ENCODE measurements around the gene MYL5. TPM values are rescaled to one million over a fixed set of nuclear protein-coding genes. Genes with fewer than 3 reads are reported as not detected.
"Not testable (repeated sequence)": the region's sequence is repeated elsewhere in the genome, so short reads cannot be mapped to it uniquely, and the experiment has no call there.

The MYL5 gene
- total RNA-seq, 2 experiments from 2014 or later: 14.0 to 16.2 TPM

DNA sequence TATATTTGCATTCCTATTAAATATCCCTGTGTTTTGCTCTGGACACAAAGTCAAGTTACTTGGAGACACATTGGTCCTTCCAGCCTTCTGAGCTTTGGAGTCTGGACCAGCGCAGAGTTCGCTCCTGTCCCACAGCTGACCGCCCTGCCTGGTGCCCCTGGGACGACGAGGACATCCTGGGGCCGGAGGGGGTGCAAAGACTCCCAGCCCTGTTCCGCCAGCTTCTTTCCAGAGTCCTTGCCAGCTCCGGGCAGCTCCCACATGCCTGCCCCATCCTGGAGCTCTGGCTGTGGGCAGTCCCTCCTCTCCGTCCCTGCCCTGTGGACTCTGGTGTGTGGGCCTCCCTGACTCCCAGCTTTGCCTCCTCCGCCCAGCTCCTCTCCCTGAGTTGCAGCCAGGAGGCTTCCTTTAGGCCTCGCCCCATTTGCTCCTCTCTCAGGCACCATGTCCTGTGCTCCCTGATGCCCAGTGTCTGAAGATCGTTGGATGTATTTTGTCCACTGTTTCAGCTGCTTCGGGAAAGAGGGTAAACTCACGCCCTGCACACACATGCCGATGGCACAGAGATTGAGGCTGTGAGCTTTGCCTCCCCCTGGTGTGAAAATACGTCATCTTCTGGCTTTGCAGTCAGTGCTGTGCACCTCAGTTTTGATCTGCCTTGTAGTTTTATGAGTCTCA is 26.4 kb downstream of the MYL5 start:
- no peaks in the 10 kb centered on the region for H3K36me3 Mint-ChIP-seq (ENCODE audit: low read depth)
- ChIA-PET POLR2A (interaction anchor here (1.3 to 3.1 kb wide), 4 partner anchors 13 to 231 kb away, joined by 3 to 22 read pairs (median 4); partner anchors contain the start of genes ATP5ME, GAK, MYL5 and TMEM175), CTCF (no interaction called here)
- no peak overlapping the region for H3K27ac Mint-ChIP-seq
- no peak for DNase-seq
- H3K4me3 Mint-ChIP-seq: no peak overlapping the region
- H3K9me3 Mint-ChIP-seq: no peaks in the 10 kb centered on the region
- no peaks in the 10 kb centered on the region for H3K27me3 Mint-ChIP-seq
- peaks cover 24% of the 10 kb centered on the region for H3K4me1 Mint-ChIP-seq

DNA sequence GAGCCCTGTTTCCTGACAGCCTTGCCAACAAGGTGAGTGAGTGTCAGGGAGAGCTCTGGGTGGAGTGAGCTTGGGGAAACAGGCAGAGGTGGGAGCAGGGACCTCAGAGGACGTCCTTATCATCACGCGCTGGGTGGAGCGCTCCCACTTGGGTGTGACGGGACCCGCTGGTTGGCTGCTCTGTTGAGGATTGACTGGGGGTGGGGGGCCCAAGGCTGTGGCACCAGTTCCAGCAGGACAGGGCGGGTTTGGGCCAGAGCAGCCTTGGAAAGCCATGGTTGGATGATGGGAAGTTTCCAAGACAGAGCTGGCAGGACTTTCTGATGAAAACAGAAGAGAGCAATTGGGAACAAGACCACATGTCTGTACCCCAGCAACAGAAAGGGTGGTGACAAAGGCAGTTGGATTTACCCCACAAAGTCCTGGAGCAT is 28.3 kb downstream of the MYL5 start:
- Mint-ChIP-seq H3K4me3 (no peak overlapping the region), H3K27me3 (no peaks in the 10 kb centered on the region), H3K4me1 (peaks cover 24% of the 10 kb centered on the region), H3K36me3 (ENCODE audit: low read depth) (no peaks in the 10 kb centered on the region), H3K27ac (no peak overlapping the region), H3K9me3 (no peaks in the 10 kb centered on the region)
- ChIA-PET POLR2A (no interaction called here), CTCF (no interaction called here)
- DNase-seq: no peak

DNA sequence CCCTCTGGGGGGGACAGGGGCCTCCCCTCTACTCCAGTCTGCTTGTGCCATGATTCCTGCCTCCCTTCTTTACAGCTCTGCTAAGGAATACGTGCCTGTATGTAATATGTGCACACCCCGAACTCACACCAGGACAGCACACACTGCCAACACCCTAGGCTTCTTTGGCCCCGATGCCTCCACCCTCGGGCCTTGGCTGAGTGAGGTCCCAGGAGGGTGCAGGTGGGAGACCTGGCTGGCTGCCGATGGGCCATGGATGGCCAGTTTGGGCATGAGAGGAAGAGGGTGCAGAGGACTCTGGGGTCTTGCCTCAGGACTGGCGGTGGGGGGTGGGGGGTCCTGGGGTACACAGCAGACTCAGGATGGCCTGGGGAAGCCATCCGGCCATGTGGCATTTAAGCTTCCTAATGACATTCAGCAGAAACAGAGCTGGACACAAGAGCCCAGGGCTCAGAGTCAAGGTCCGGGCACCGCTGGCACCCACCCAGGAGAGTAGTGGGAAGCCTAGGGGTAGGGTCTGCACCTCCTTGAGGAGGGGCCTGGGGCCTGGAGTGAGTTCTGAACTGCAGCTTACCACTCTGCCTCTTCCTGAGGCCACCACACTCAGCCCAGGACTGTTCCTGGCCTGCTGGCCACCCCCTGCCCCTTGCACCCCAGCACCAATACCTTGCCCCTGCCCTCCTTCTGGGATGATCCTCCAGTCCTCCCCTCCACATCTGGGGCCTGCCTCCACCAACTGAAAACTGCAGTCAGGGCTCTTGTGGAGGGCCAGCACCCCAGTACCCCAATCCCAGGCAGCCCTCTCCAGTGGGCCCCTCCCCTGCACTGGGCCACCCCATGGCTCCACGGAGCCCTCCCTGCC is 29.2 kb downstream of the MYL5 start:
- POLR2A ChIA-PET: no interaction called here
- Mint-ChIP-seq H3K9me3 (no peaks in the 10 kb centered on the region), H3K4me1 (peaks cover 23% of the 10 kb centered on the region), H3K27ac (no peak overlapping the region), H3K4me3 (no peak overlapping the region), H3K27me3 (no peaks in the 10 kb centered on the region), H3K36me3 (ENCODE audit: low read depth) (peaks cover under 1% of the 10 kb centered on the region)
- no peak for DNase-seq
- CTCF ChIA-PET: no interaction called here

DNA sequence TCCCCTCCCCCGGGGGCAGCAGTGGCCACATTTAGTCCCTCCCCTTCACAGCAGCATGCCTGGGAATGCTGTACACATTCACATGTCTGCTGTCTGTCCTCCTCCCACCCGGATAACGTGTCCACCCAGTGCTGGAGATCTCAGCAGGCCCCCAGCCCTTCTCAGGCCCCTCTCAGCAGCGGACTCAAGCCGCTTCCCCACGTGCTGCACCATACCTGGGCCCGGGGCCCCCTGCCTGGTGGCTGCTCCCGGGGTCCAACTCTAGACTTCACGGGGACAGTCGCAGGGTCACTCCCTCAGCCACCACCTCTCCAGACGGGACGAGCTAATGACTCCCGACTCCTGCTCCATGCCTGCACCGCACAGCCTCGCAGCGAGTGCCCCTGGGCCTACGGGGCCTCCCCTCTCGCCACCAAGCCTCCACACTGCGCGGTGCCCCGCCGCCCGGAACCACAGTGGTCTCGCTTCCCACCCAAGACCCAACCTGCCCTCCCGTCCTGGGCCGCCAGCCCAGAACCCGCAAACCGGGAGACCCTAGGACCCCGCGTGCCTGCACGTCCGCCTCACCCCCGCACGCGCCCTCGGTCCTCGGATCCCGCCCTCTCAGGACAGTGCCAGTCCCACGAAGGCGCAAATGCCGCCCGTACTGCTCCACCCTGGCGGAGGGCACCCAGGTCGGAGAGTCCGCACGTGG is 30.0 kb downstream of the MYL5 start:
- DNase-seq: no peak
- Mint-ChIP-seq H3K4me3 (no peak overlapping the region), H3K4me1 (peaks cover 23% of the 10 kb centered on the region), H3K27ac (no peak overlapping the region), H3K9me3 (no peaks in the 10 kb centered on the region), H3K36me3 (ENCODE audit: low read depth) (peaks cover 7% of the 10 kb centered on the region), H3K27me3 (no peaks in the 10 kb centered on the region)
- ChIA-PET CTCF (no interaction called here), POLR2A (no interaction called here)

DNA sequence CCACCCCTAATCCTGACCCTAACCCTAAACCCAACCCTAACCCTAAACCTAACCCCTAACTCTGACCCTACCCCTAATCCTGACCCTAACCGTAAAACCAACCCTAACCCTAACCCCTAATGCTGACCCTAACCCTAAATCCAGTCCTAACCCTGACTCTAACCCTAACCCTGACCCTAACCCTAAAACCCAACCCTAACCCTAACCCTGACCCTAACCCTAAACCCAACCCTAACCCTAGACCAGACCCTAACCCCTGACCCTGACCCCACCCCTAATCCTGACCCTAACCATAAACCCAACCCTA is 30.6 kb downstream of the MYL5 start:
- POLR2A ChIA-PET: no interaction called here
- DNase-seq: no peak
- Mint-ChIP-seq H3K9me3 (no peaks in the 10 kb centered on the region), H3K4me3 (peak overlapping the region; percentile 76), H3K4me1 (peaks cover 22% of the 10 kb centered on the region), H3K27me3 (no peaks in the 10 kb centered on the region), H3K36me3 (ENCODE audit: low read depth) (peaks cover 13% of the 10 kb centered on the region), H3K27ac (no peak overlapping the region)
- CTCF ChIA-PET: no interaction called here

DNA sequence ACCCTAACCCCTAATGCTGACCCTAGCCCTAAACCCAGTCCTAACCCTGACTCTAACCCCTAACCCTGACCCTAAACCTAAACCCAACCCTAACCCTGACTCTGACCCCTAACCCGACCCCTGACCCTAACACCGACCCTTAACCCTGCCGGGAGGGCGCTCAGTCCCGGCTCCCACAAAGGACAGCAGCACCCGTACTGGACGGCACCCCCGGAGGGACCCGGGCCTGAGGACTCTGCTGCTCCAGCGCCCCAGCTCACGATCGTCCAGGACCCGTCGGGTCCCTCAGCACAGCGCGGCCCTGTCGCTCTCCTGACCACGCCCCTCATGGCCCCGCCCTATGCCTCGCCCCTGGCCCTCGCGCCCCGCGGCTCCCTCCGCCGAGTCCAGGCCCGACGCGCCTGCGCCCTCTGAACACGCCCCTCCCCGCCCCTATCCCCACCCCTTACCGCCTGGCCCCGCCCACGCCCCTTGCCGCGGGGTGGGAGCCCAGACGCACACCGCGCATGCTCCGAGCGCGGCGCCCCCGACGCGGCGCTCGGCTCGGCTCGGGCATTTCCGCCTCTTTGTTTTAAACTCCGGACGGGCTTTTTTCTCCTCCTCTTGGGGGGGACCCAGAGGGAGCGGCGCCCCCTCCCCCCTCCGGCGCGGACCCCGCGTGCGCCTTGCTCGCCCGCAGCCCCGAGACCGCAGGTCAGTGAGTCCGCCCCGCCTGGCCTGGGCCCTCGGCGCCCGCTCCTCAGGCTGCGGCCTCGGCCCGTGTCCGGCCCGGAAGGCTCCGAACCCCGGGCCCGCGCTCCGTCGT is 31.1 kb downstream of the MYL5 start, which contains the start of gene PCGF3:
Gene PCGF3, plus strand, starts transcription at position 555 of the 805 bp plus-strand sequence. CDS start 27,849 bp downstream, outside the sequence.
- Mint-ChIP-seq H3K27ac (peak within 1 kb of the TSS; percentile 74), H3K4me3 (peak within 1 kb of the TSS; percentile 76), H3K4me1 (peaks cover 20% of the 10 kb centered on the region), H3K36me3 (ENCODE audit: low read depth) (peaks cover 19% of the 10 kb centered on the region), H3K9me3 (no peaks in the 10 kb centered on the region), H3K27me3 (no peaks in the 10 kb centered on the region)
- POLR2A ChIA-PET: no interaction called here
- CTCF ChIA-PET: no interaction called here
- peak; percentile 97 for DNase-seq

DNA sequence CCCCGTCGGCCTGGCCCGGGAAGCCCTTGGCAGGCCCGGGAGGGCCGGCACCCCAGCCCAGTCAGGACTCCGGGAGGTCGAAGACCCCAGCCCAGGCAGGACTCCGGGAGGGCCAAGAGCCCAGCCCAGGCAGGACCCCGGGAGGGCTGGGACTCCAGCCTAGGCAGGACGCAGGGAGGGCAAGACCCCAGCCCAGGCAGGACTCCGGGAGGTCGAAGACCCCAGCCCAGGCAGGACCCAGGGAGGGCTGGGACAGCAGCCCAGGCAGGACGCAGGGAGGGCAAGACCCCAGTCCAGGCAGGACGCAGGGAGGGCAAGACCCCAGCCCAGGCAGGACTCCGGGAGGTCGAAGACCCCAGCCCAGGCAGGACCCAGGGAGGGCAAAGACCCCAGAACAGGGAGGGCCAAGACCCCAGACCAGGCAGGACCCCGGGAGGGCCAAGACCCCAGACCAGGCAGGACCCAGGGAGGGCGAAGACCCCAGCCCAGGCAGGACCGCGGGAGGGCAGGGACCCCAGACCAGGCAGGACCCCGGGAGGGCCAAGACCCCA is 31.8 kb downstream of the MYL5 start:
- Mint-ChIP-seq H3K4me1 (peaks cover 19% of the 10 kb centered on the region), H3K4me3 (peak overlapping the region; percentile 27), H3K36me3 (ENCODE audit: low read depth) (peaks cover 23% of the 10 kb centered on the region)
- H3K27ac Mint-ChIP-seq, H3K27me3 Mint-ChIP-seq, DNase-seq, CTCF ChIA-PET, POLR2A ChIA-PET, H3K9me3 Mint-ChIP-seq: not testable (repeated sequence)

DNA sequence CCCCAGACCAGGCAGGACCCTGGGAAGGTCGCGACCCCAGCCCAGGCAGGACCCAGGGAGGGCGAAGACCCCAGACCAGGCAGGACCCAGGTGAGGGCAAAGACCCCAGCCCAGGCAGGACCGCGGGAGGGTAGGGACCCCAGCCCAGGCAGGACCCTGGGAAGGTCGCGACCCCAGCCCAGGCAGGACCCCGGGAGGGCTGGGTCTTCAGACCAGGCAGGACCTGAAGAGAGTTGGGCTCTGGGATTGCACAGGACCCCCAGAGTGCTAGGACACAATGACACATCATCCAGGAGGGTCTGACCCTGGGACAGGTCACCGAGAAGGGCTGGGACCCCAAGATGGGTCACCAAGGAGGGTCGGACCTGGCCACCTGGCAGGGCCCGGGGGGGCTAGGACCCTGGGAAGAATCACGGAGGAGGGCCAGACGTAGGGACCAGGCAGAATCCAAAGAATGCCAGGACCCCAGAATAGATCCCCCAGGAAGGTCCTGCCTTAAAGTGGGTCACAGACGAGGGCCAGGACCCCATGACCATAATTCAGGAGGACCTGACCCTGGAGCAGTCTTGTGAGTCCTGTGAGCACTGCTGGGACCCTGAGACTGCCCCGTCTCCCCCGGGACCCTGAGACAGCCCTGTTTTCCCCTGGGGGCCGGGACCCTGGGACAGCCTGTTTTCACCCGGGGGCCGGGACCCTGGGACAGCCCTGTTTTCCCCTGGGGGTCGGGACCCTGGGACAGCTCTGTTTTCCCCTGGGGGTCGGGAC is 32.7 kb downstream of the MYL5 start:
- Mint-ChIP-seq H3K36me3 (ENCODE audit: low read depth) (peaks cover 23% of the 10 kb centered on the region), H3K4me3 (no peak overlapping the region), H3K4me1 (peaks cover 19% of the 10 kb centered on the region), H3K27me3 (no peaks in the 10 kb centered on the region), H3K27ac (no peak overlapping the region), H3K9me3 (no peaks in the 10 kb centered on the region)
- DNase-seq: no peak
- POLR2A ChIA-PET: no interaction called here
- CTCF ChIA-PET: no interaction called here

DNA sequence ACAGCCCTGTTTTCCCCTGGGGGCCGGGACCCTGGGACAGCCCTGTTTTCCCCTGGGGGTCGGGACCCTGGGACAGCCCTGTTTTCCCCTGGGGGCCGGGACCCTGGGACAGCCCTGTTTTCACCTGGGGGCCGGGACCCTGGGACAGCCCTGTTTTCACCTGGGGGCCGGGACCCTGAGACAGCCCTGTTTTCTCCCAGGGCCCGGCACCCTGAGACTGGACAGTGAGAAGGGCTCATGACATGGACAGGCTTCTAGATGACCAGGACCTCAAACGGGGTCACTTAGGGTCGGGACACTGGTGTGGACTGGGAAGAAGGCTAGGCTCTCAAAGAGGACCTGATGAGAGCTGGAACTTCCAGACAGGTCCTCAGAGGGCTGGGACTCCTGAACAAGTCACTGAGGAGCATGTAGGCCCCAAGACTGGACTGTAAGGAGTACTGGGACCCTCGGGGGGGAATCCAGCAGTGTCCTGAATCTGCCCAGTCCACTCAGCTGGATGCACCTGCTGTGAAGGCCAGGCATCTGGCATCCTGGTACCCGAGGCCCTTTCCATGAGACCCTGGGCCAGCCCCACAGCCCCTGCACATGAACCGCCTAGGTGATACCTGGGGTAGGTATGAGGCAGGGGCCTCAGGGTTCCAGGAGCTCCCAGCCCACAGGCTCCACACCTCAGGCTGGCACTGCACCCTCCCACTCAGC is 33.7 kb downstream of the MYL5 start:
- H3K27me3 Mint-ChIP-seq: no peaks in the 10 kb centered on the region
- H3K9me3 Mint-ChIP-seq: no peaks in the 10 kb centered on the region
- POLR2A ChIA-PET: no interaction called here
- peaks cover 19% of the 10 kb centered on the region for H3K4me1 Mint-ChIP-seq
- no peak overlapping the region for H3K27ac Mint-ChIP-seq
- CTCF ChIA-PET: no interaction called here
- no peak for DNase-seq
- peaks cover 23% of the 10 kb centered on the region for H3K36me3 Mint-ChIP-seq (ENCODE audit: low read depth)
- no peak overlapping the region for H3K4me3 Mint-ChIP-seq

DNA sequence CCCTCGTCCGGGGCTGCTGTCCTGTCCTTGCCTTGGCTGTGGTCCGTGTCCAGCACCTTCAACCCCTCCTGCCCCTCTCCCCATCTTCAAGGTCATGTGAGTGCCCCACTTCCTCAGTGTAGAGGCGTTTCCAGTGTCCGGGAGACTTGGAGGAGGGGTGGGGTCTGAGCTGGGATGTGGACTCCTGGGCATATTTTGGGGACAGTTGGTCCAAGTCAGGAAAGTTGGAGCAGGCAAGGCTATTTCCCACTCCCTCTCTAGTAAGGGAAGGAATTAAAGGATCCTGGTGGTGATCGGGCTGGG is 34.2 kb downstream of the MYL5 start:
- no peak overlapping the region for H3K4me3 Mint-ChIP-seq
- H3K27me3 Mint-ChIP-seq: no peaks in the 10 kb centered on the region
- H3K9me3 Mint-ChIP-seq: no peaks in the 10 kb centered on the region
- POLR2A ChIA-PET: interaction anchor here (1.4 kb wide), 1 partner anchor 10 kb away, joined by 5 read pairs; no protein-coding TSS in a partner anchor
- peaks cover 23% of the 10 kb centered on the region for H3K36me3 Mint-ChIP-seq (ENCODE audit: low read depth)
- peaks cover 19% of the 10 kb centered on the region for H3K4me1 Mint-ChIP-seq
- no peak for DNase-seq
- H3K27ac Mint-ChIP-seq: no peak overlapping the region
- CTCF ChIA-PET: no interaction called here

DNA sequence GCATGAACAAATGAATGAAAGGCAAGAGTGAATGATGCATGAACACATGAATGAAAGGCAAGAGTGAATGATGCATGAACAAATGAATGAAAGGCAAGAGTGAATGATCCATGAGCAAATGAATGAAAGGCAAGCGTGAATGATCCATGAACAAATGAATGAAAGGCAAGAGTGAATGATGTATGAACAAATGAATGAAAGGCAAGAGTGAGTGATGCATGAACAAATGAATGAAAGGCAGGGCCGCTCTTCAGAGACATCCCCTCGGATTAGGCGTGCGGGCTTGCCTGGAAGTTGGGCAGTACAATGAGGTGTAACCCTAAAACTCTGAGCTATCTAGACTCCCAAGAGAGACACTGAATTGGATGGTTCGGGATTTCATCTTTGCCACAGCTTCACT is 35.0 kb downstream of the MYL5 start:
- H3K27ac Mint-ChIP-seq: no peak overlapping the region
- POLR2A ChIA-PET: interaction anchor here (1.4 kb wide), 2 partner anchors 11 to 235 kb away, joined by 3 to 5 read pairs; no protein-coding TSS in a partner anchor
- no peak for DNase-seq
- H3K36me3 Mint-ChIP-seq (ENCODE audit: low read depth): peaks cover 23% of the 10 kb centered on the region
- peaks cover 19% of the 10 kb centered on the region for H3K4me1 Mint-ChIP-seq
- H3K9me3 Mint-ChIP-seq: no peaks in the 10 kb centered on the region
- no peak overlapping the region for H3K4me3 Mint-ChIP-seq
- H3K27me3 Mint-ChIP-seq: no peaks in the 10 kb centered on the region
- CTCF ChIA-PET: interaction anchor here (0.9 to 1.0 kb wide), 2 partner anchors 13 to 33 kb away, joined by 3 read pairs; no protein-coding TSS in a partner anchor
